Measurements from ENCODE around the gene ANKLE1. TPM values are rescaled to one million over a fixed set of nuclear protein-coding genes. Genes with fewer than 3 reads are reported as not detected.

ANKLE1 gene
- total RNA-seq, 4 donors from 2014 or later, result 0.39 to 0.81 TPM; not detected in 2

- Histone ChIP-seq H3K4me1 (peaks cover 0 to 39% (median 13%) of the 10 kb centered on the region in 3 donors), H3K36me3 (peaks cover 0 to 65% of the 10 kb centered on the region in 2 donors), H3K27me3 (no peaks in the 10 kb centered on the region), H3K9me3 (no peaks in the 10 kb centered on the region), H3K27ac (peak overlapping the region in 3 of 4 donors; percentile 80 to 87 (median 84)), H3K4me3 (peak overlapping the region; percentile 35 to 63)
- TF ChIP-seq POLR2AphosphoS5 (IDR thresholded peaks at IDR 0.05) (no peak), POLR2A (IDR thresholded peaks at IDR 0.05) (no peak), CTCF (IDR thresholded peaks at IDR 0.05) (no peak), EP300 (IDR thresholded peaks at IDR 0.05) (no peak)
- peak; percentile 42 for ATAC-seq
- WGBS, 2 donors (ENCODE audit: low coverage in 1 of 2), result 0 to 20% methylated on average over 2 to 3 of the region's 27 CpGs
Measured at GRCh38 chr19:17235971-17236777, 45.5 kb upstream of the ANKLE1 start.

GRCh38 chr19:17236811-17237543, 44.7 kb upstream of the ANKLE1 start:
- 79 to 93% methylated on average over 6 to 17 of the region's 18 CpGs for WGBS, 2 donors (ENCODE audit: low coverage in 1 of 2)
- H3K27ac ChIP-seq, result peak overlapping the region in 3 of 4 donors; percentile 80 to 87 (median 84)
- no peak overlapping the region for H3K4me3 ChIP-seq

GRCh38 chr19:17237747-17238706, 43.7 kb upstream of the ANKLE1 start:
- TF ChIP-seq POLR2AphosphoS5 (IDR thresholded peaks at IDR 0.05) (no peak), CTCF (IDR thresholded peaks at IDR 0.05) (no peak), EP300 (IDR thresholded peaks at IDR 0.05) (no peak), POLR2A (IDR thresholded peaks at IDR 0.05) (no peak)
- Histone ChIP-seq H3K9me3 (no peaks in the 10 kb centered on the region), H3K4me3 (no peak overlapping the region), H3K27me3 (no peaks in the 10 kb centered on the region), H3K36me3 (peaks cover 0 to 46% of the 10 kb centered on the region in 2 donors), H3K27ac (no peak overlapping the region), H3K4me1 (peaks cover 0 to 58% (median 31%) of the 10 kb centered on the region in 3 donors)
- 69 to 87% methylated on average over 3 to 11 of the region's 13 CpGs for WGBS, 2 donors (ENCODE audit: low coverage in 1 of 2)
- no peak for ATAC-seq

More at GRCh38 chr19:17236811-17237543, 44.7 kb upstream of the ANKLE1 start:
- TF ChIP-seq POLR2AphosphoS5 (IDR thresholded peaks at IDR 0.05), result no peak
- TF ChIP-seq POLR2A (IDR thresholded peaks at IDR 0.05), result no peak
- Histone ChIP-seq H3K36me3 (peaks cover 0 to 57% of the 10 kb centered on the region in 2 donors), H3K9me3 (no peaks in the 10 kb centered on the region), H3K4me1 (peaks cover 0 to 47% (median 21%) of the 10 kb centered on the region in 3 donors), H3K27me3 (no peaks in the 10 kb centered on the region)
- ATAC-seq, result no peak

- Histone ChIP-seq H3K4me3 (no peak overlapping the region), H3K9me3 (no peaks in the 10 kb centered on the region), H3K4me1 (peaks cover 0 to 62% (median 33%) of the 10 kb centered on the region in 3 donors), H3K27ac (peak overlapping the region in 3 of 4 donors; percentile 73 to 87 (median 86)), H3K36me3 (peaks cover 0 to 37% of the 10 kb centered on the region in 2 donors), H3K27me3 (no peaks in the 10 kb centered on the region)
- 49 to 73% methylated on average over 3 to 6 of the region's 24 CpGs for WGBS, 2 donors (ENCODE audit: low coverage in 1 of 2)
- TF ChIP-seq CTCF (IDR thresholded peaks at IDR 0.05) (no peak), POLR2A (IDR thresholded peaks at IDR 0.05) (no peak), EP300 (IDR thresholded peaks at IDR 0.05) (no peak), POLR2AphosphoS5 (IDR thresholded peaks at IDR 0.05) (no peak)
- no peak for ATAC-seq
Measured at GRCh38 chr19:17240062-17240752, 41.5 kb upstream of the ANKLE1 start.
